ENCODE measurements around the gene IP6K2. TPM values are rescaled to one million over a fixed set of nuclear protein-coding genes. Genes with fewer than 3 reads are reported as not detected.
"Not testable (repeated sequence)": the region's sequence is repeated elsewhere in the genome, so short reads cannot be mapped to it uniquely, and the experiment has no call there.

IP6K2 gene
- total and polyA plus RNA-seq, 9 donors: 62.8 to 93.8 (median 77.7) TPM

- Histone ChIP-seq H3K27ac (ENCODE audit: low read length) (no peak overlapping the region), H3K9me3 (replicated peaks; ENCODE audit: control insufficient read depth, low read depth, low read length) (no peaks in the 10 kb centered on the region), H3K4me3 (ENCODE audit: low read length) (no peak overlapping the region), H3K36me3 (ENCODE audit: control insufficient read depth, insufficient read depth, low read length) (peaks cover 21% of the 10 kb centered on the region), H3K4me1 (ENCODE audit: control insufficient read depth, insufficient read depth, low read length) (peaks cover 14% of the 10 kb centered on the region), H3K27me3 (ENCODE audit: control insufficient read depth, insufficient read depth, low read length) (no peaks in the 10 kb centered on the region)
- DNase-seq: peak; percentile 76
- WGBS (ENCODE audit: insufficient coverage): 88% methylated on average over 1 of the region's 3 CpGs
These were observed 31.7 kb upstream of the IP6K2 start for GRCh38 chr3:48748754-48749153.

- peaks cover 14% of the 10 kb centered on the region for H3K4me1 ChIP-seq (ENCODE audit: control insufficient read depth, insufficient read depth, low read length)
- 42% methylated on average over 3 of the region's 4 CpGs for WGBS (ENCODE audit: insufficient coverage)
- DNase-seq: peak; percentile 33
- no peaks in the 10 kb centered on the region for H3K27me3 ChIP-seq (ENCODE audit: control insufficient read depth, insufficient read depth, low read length)
- H3K4me3 ChIP-seq (ENCODE audit: low read length): no peak overlapping the region
- H3K36me3 ChIP-seq (ENCODE audit: control insufficient read depth, insufficient read depth, low read length): peaks cover 18% of the 10 kb centered on the region
- H3K27ac ChIP-seq (ENCODE audit: low read length): peak overlapping the region; percentile 10
- H3K9me3 ChIP-seq (replicated peaks; ENCODE audit: control insufficient read depth, low read depth, low read length): no peaks in the 10 kb centered on the region
These were observed 30.7 kb upstream of the IP6K2 start for GRCh38 chr3:48747706-48748105.

- WGBS (ENCODE audit: insufficient coverage): 100% methylated on average over 1 of the region's 4 CpGs
- no peak overlapping the region for H3K4me3 ChIP-seq (ENCODE audit: low read length)
- H3K36me3 ChIP-seq (ENCODE audit: control insufficient read depth, insufficient read depth, low read length): peaks cover 18% of the 10 kb centered on the region
- H3K9me3 ChIP-seq (replicated peaks; ENCODE audit: control insufficient read depth, low read depth, low read length): no peaks in the 10 kb centered on the region
- H3K27ac ChIP-seq (ENCODE audit: low read length): peak overlapping the region; percentile 9
- H3K27me3 ChIP-seq (ENCODE audit: control insufficient read depth, insufficient read depth, low read length): no peaks in the 10 kb centered on the region
- peaks cover 14% of the 10 kb centered on the region for H3K4me1 ChIP-seq (ENCODE audit: control insufficient read depth, insufficient read depth, low read length)
- DNase-seq: peak; percentile 42
These were observed 30.1 kb upstream of the IP6K2 start for GRCh38 chr3:48747015-48747615.

DNA sequence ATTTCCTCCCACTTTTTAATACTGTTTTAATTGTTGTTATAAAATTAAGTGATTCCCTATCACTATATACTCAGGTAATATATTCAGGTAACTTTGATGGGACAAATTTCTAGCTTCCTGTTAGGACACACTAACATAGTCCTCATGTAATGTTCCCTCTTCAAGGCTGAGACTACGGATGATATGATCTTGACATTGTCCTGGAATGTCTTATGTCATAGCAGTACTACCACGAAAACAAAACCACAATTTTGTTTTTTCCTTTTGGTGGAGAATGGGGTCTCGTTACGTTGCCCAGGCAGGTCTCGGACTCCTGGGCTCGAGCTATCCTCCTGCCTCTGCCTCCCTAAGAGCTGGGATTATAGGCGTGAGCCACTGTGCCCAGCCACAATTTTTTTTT is 26.8 kb upstream of the IP6K2 start:
- H3K36me3 ChIP-seq (ENCODE audit: control insufficient read depth, insufficient read depth, low read length): peaks cover 7% of the 10 kb centered on the region
- no peak overlapping the region for H3K27ac ChIP-seq (ENCODE audit: low read length)
- 87% methylated on average over 3 of the region's 7 CpGs for WGBS (ENCODE audit: insufficient coverage)
- DNase-seq: no peak
- peaks cover 36% of the 10 kb centered on the region for H3K4me1 ChIP-seq (ENCODE audit: control insufficient read depth, insufficient read depth, low read length)
- no peaks in the 10 kb centered on the region for H3K9me3 ChIP-seq (replicated peaks; ENCODE audit: control insufficient read depth, low read depth, low read length)
- no peaks in the 10 kb centered on the region for H3K27me3 ChIP-seq (ENCODE audit: control insufficient read depth, insufficient read depth, low read length)
- no peak overlapping the region for H3K4me3 ChIP-seq (ENCODE audit: low read length)

GRCh38 chr3:48741226-48741625 is 24.2 kb upstream of the IP6K2 start:
- H3K4me3 ChIP-seq (ENCODE audit: low read length); H3K36me3 ChIP-seq (ENCODE audit: control insufficient read depth, insufficient read depth, low read length); H3K27me3 ChIP-seq (ENCODE audit: control insufficient read depth, insufficient read depth, low read length); DNase-seq; H3K27ac ChIP-seq (ENCODE audit: low read length); H3K9me3 ChIP-seq (replicated peaks; ENCODE audit: control insufficient read depth, low read depth, low read length): not testable (repeated sequence)
- H3K4me1 ChIP-seq (ENCODE audit: control insufficient read depth, insufficient read depth, low read length): peaks cover 21% of the 10 kb centered on the region
- 90% methylated on average over 7 of the region's 10 CpGs for WGBS (ENCODE audit: insufficient coverage)

- Histone ChIP-seq H3K27ac (ENCODE audit: low read length) (peak overlapping the region; percentile 63), H3K9me3 (replicated peaks; ENCODE audit: control insufficient read depth, low read depth, low read length) (no peaks in the 10 kb centered on the region), H3K27me3 (ENCODE audit: control insufficient read depth, insufficient read depth, low read length) (no peaks in the 10 kb centered on the region), H3K4me1 (ENCODE audit: control insufficient read depth, insufficient read depth, low read length) (peaks cover 21% of the 10 kb centered on the region), H3K4me3 (ENCODE audit: low read length) (no peak overlapping the region), H3K36me3 (ENCODE audit: control insufficient read depth, insufficient read depth, low read length) (no peaks in the 10 kb centered on the region)
- DNase-seq: peak; percentile 84
- 13% methylated on average over 9 of the region's 15 CpGs for WGBS (ENCODE audit: insufficient coverage)
These were observed 23.2 kb upstream of the IP6K2 start for GRCh38 chr3:48739955-48740823.

DNA sequence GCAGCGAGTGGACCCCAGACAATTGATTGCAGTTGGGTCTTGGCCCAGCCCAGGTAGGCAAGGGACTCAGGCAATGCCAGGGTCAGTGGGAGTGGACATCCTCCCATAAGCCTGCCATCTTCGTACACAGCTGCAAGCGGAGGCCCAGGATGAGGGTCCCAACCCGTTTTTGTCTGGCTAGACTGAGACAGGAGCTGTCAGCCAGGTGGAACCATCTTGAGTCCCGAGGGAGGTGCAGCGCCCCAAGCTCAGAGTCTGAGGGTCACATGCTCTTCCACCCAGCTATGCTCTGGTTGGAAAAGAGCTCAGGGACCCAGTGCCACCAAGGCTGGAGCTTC is 22.6 kb upstream of the IP6K2 start:
- 59% methylated on average over 5 of the region's 6 CpGs for WGBS (ENCODE audit: insufficient coverage)
- no peaks in the 10 kb centered on the region for H3K36me3 ChIP-seq (ENCODE audit: control insufficient read depth, insufficient read depth, low read length)
- no peaks in the 10 kb centered on the region for H3K27me3 ChIP-seq (ENCODE audit: control insufficient read depth, insufficient read depth, low read length)
- DNase-seq: no peak
- no peak overlapping the region for H3K4me3 ChIP-seq (ENCODE audit: low read length)
- peaks cover 21% of the 10 kb centered on the region for H3K4me1 ChIP-seq (ENCODE audit: control insufficient read depth, insufficient read depth, low read length)
- H3K9me3 ChIP-seq (replicated peaks; ENCODE audit: control insufficient read depth, low read depth, low read length): no peaks in the 10 kb centered on the region
- H3K27ac ChIP-seq (ENCODE audit: low read length): no peak overlapping the region

DNA sequence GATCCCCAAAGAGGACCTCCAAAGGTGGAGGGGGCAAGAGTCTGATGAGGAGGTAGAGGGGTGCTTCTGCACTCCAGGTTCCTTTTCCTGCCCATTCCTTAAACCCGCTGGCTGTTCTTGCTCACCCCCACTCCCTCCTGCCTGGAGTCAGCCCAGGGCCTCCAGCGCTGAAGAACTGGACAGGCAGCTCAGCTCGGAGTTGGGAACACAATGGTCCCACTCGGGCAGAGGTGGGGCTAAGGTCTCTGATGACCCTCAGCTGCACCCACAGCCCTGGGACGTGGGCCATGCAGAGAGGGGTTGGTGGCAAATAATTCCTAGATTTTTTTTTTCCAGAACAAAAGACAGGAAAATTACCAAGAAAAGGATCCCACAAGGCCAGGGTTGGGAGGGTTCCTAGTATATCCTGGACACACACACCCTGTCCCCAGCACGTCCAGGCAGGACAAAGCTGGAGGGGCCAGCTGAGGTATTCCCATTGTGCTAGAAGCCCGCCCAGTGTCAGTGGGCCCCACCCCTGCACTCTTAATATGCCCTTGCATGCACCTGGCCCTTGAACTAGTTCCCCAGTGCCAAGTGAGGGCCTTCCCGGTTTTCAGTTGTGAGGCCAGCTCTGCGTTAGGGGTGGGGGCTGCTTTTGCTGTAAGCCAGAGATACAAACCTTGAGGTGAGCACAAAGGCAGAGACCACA is 22.1 kb upstream of the IP6K2 start:
- Histone ChIP-seq H3K27me3 (ENCODE audit: control insufficient read depth, insufficient read depth, low read length) (no peaks in the 10 kb centered on the region), H3K4me1 (ENCODE audit: control insufficient read depth, insufficient read depth, low read length) (peaks cover 21% of the 10 kb centered on the region), H3K4me3 (ENCODE audit: low read length) (no peak overlapping the region), H3K9me3 (replicated peaks; ENCODE audit: control insufficient read depth, low read depth, low read length) (no peaks in the 10 kb centered on the region), H3K27ac (ENCODE audit: low read length) (no peak overlapping the region), H3K36me3 (ENCODE audit: control insufficient read depth, insufficient read depth, low read length) (no peaks in the 10 kb centered on the region)
- no peak for DNase-seq
- 50% methylated on average over 3 of the region's 9 CpGs for WGBS (ENCODE audit: insufficient coverage)

GRCh38 chr3:48738144-48738536 is 21.1 kb upstream of the IP6K2 start:
- WGBS (ENCODE audit: insufficient coverage): 73% methylated on average over 3 of the region's 3 CpGs
- Histone ChIP-seq H3K27me3 (ENCODE audit: control insufficient read depth, insufficient read depth, low read length) (no peaks in the 10 kb centered on the region), H3K4me1 (ENCODE audit: control insufficient read depth, insufficient read depth, low read length) (peaks cover 21% of the 10 kb centered on the region), H3K9me3 (replicated peaks; ENCODE audit: control insufficient read depth, low read depth, low read length) (no peaks in the 10 kb centered on the region), H3K36me3 (ENCODE audit: control insufficient read depth, insufficient read depth, low read length) (no peaks in the 10 kb centered on the region), H3K27ac (ENCODE audit: low read length) (no peak overlapping the region), H3K4me3 (ENCODE audit: low read length) (no peak overlapping the region)
- no peak for DNase-seq

- not testable (repeated sequence) for H3K4me3 ChIP-seq (ENCODE audit: low read length); H3K9me3 ChIP-seq (replicated peaks; ENCODE audit: control insufficient read depth, low read depth, low read length); H3K27me3 ChIP-seq (ENCODE audit: control insufficient read depth, insufficient read depth, low read length); H3K36me3 ChIP-seq (ENCODE audit: control insufficient read depth, insufficient read depth, low read length); H3K27ac ChIP-seq (ENCODE audit: low read length)
- DNase-seq: peak; percentile 28
- H3K4me1 ChIP-seq (ENCODE audit: control insufficient read depth, insufficient read depth, low read length): peaks cover 10% of the 10 kb centered on the region
- WGBS (ENCODE audit: insufficient coverage): no CpG with 5 or more reads among the region's 8 CpGs
These were observed 18.2 kb upstream of the IP6K2 start for GRCh38 chr3:48735075-48735767.
